ENCODE results near the gene DGKQ.

GRCh38 chr4:1013225-1014073, 40.1 kb upstream of the DGKQ start:
- no peak for TF ChIP-seq CTCF (IDR thresholded peaks at IDR 0.05; ENCODE audit: control extremely low read depth in 1 of 3, insufficient read depth in 1 of 3, low read depth in 1 of 3, low read length in 3 of 3)
- TF ChIP-seq NRF1 (IDR thresholded peaks at IDR 0.05; ENCODE audit: low read depth, low read length) = no peak
- TF ChIP-seq EZH2 (IDR thresholded peaks at IDR 0.05; ENCODE audit: low read depth, low read length, severe bottlenecking) = no peak
- TF ChIP-seq RAD21 (IDR thresholded peaks at IDR 0.05 in 1 of 2, conservative IDR thresholded peaks at IDR 0.05 in 1 of 2; ENCODE audit: low read depth in 2 of 2, low read length in 2 of 2) = no peak

Data from H1 (cell line).